ENCODE data around the gene TRA2A.

Gene TRA2A

DNA sequence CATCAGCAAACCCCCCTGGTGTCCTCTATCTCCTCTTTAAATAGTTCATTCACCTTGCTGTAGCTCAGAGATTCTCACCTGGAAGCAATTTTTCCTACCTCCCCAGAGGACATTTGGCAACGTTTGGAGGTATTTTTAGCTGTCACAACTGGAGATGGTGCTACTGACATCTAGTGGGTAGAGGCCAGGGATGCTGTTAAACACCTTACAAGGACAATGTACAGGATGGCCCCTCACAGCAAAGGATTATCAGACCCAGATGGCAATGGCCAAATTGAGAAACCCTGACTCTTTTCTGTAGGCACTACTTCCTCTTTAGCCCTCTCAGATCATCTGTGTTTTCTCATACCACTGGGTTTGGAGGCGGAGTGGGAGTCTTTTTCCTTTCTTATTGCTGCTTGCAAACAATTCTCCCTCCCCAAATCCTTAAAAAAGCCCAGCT lies 13.2 kb upstream of the TRA2A start:
- in situ Hi-C loops (cut with HindIII; ENCODE audit: low sequenced_read_pairs) = no loop called here
- TF ChIP-seq CTCF (IDR thresholded peaks at IDR 0.05; ENCODE audit: low read depth, low read length, missing control alignments) = peak; percentile 51
- H3K4me3 ChIP-seq (ENCODE audit: low read depth, low read length) = no peak overlapping the region
- DNase-seq (ENCODE audit: low read depth) = no peak

- TF ChIP-seq CTCF (IDR thresholded peaks at IDR 0.05; ENCODE audit: low read depth, low read length, missing control alignments) = no peak
- in situ Hi-C loops (cut with HindIII; ENCODE audit: low sequenced_read_pairs) = no loop called here
- H3K4me3 ChIP-seq (ENCODE audit: low read depth, low read length) = no peak overlapping the region
- DNase-seq (ENCODE audit: low read depth) = no peak
These were observed 11.0 kb upstream of the TRA2A start for GRCh38 chr7:23542752-23543151.

GRCh38 chr7:23539494-23539907 lies 7.7 kb upstream of the TRA2A start:
- no peak overlapping the region for H3K4me3 ChIP-seq (ENCODE audit: low read depth, low read length)
- no peak for DNase-seq (ENCODE audit: low read depth)
- in situ Hi-C loops (cut with HindIII; ENCODE audit: low sequenced_read_pairs) = no loop called here
- TF ChIP-seq CTCF (IDR thresholded peaks at IDR 0.05; ENCODE audit: low read depth, low read length, missing control alignments) = no peak

- H3K4me3 ChIP-seq (ENCODE audit: low read depth, low read length) = no peak overlapping the region
- no peak for TF ChIP-seq CTCF (IDR thresholded peaks at IDR 0.05; ENCODE audit: low read depth, low read length, missing control alignments)
- in situ Hi-C loops (cut with HindIII; ENCODE audit: low sequenced_read_pairs) = no loop called here
- no peak for DNase-seq (ENCODE audit: low read depth)
These were observed 6.5 kb upstream of the TRA2A start for GRCh38 chr7:23538301-23538700.

DNA sequence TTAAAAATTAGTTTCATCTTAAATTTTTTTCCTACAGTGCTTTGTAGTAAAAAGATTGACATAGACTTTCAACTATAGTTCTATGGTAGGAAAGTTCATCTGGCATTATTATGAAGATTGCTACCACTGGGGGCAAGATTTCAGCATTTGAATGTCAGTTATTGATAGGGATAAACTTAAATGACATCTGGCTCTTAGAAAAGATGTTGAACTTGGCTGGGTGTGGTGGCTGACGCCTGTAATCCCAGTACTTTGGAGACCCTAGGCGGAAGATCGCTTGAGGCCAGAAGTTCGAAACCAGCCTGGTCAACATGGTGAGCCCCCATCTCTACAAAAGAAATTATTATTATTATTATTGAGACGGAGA lies 1.4 kb upstream of the TRA2A start:
- DNase-seq (ENCODE audit: low read depth) = no peak
- TF ChIP-seq CTCF (IDR thresholded peaks at IDR 0.05; ENCODE audit: low read depth, low read length, missing control alignments) = no peak
- no peak overlapping the region for H3K4me3 ChIP-seq (ENCODE audit: low read depth, low read length)
- in situ Hi-C loops (cut with HindIII; ENCODE audit: low sequenced_read_pairs) = no loop called here

- in situ Hi-C loops (cut with HindIII; ENCODE audit: low sequenced_read_pairs) = no loop called here
- H3K4me3 ChIP-seq (ENCODE audit: low read depth, low read length) = no peak overlapping the region
- no peak for DNase-seq (ENCODE audit: low read depth)
These were observed 883 bp upstream of the TRA2A start for GRCh38 chr7:23532490-23533237.

More at GRCh38 chr7:23532490-23533237, 883 bp upstream of the TRA2A start:
- TF ChIP-seq CTCF (IDR thresholded peaks at IDR 0.05; ENCODE audit: low read depth, low read length, missing control alignments) = no peak

All from astrocyte of the cerebellum (primary cell).